ENCODE measurements around the gene KCTD11.
"Not testable (repeated sequence)": the region's sequence is repeated elsewhere in the genome, so short reads cannot be mapped to it uniquely, and the experiment has no call there.

KCTD11 gene

GRCh38 chr17:7343250-7343649 lies 8.7 kb upstream of the KCTD11 start:
- DNase-seq (ENCODE audit: low read depth in 2 of 3, low spot score in 2 of 3) = no peak

GRCh38 chr17:7346761-7347614 lies 5.0 kb upstream of the KCTD11 start:
- DNase-seq (ENCODE audit: low read depth in 2 of 3, low spot score in 2 of 3) = no peak

GRCh38 chr17:7347630-7348477 lies 4.1 kb upstream of the KCTD11 start:
- DNase-seq (ENCODE audit: low read depth in 2 of 3, low spot score in 2 of 3) = no peak

- DNase-seq (ENCODE audit: low read depth in 2 of 3, low spot score in 2 of 3) = no peak
Observed at GRCh38 chr17:7348478-7349242, 3.3 kb upstream of the KCTD11 start.

GRCh38 chr17:7352503-7352889 lies 534 bp downstream of the KCTD11 start:
- DNase-seq (ENCODE audit: low read depth in 2 of 3, low spot score in 2 of 3) = no peak

GRCh38 chr17:7352910-7353635 lies 1.1 kb downstream of the KCTD11 start:
- no peak for DNase-seq (ENCODE audit: low read depth in 2 of 3, low spot score in 2 of 3)

- no peak for DNase-seq (ENCODE audit: low read depth in 2 of 3, low spot score in 2 of 3)
Observed at GRCh38 chr17:7354262-7354843, 2.4 kb downstream of the KCTD11 start.

GRCh38 chr17:7355053-7355452 lies 3.1 kb downstream of the KCTD11 start, which contains the start of gene TMEM95:
TSS of gene TMEM95 (plus strand) at chr17:7355156. CDS start at chr17:7355205, 49 bp downstream.
- DNase-seq (ENCODE audit: low read depth in 2 of 3, low spot score in 2 of 3) = no peak

GRCh38 chr17:7355573-7355972 lies 3.6 kb downstream of the KCTD11 start:
- no peak for DNase-seq (ENCODE audit: low read depth in 2 of 3, low spot score in 2 of 3)

GRCh38 chr17:7356072-7356549 lies 4.1 kb downstream of the KCTD11 start:
- DNase-seq (ENCODE audit: low read depth in 2 of 3, low spot score in 2 of 3) = peak; percentile 67 to 73 (median 70)

GRCh38 chr17:7356756-7357155 lies 4.8 kb downstream of the KCTD11 start:
- DNase-seq (ENCODE audit: low read depth in 2 of 3, low spot score in 2 of 3) = no peak

GRCh38 chr17:7357381-7357780 lies 5.4 kb downstream of the KCTD11 start:
- DNase-seq (ENCODE audit: low read depth in 2 of 3, low spot score in 2 of 3) = no peak

- no peak for DNase-seq (ENCODE audit: low read depth in 2 of 3, low spot score in 2 of 3)
Observed at GRCh38 chr17:7361906-7362305, 9.9 kb downstream of the KCTD11 start.

GRCh38 chr17:7363311-7363710 lies 11.3 kb downstream of the KCTD11 start:
- DNase-seq (ENCODE audit: low read depth in 2 of 3, low spot score in 2 of 3) = no peak

- not testable (repeated sequence) for DNase-seq (ENCODE audit: low read depth in 2 of 3, low spot score in 2 of 3)
Observed at GRCh38 chr17:7365963-7366362, 14.0 kb downstream of the KCTD11 start.

- DNase-seq (ENCODE audit: low read depth in 2 of 3, low spot score in 2 of 3) = no peak
Observed at GRCh38 chr17:7367083-7367482, 15.1 kb downstream of the KCTD11 start.

- no peak for DNase-seq (ENCODE audit: low read depth in 2 of 3, low spot score in 2 of 3)
Observed at GRCh38 chr17:7367918-7368598, 16.1 kb downstream of the KCTD11 start.

- not testable (repeated sequence) for DNase-seq (ENCODE audit: low read depth in 2 of 3, low spot score in 2 of 3)
Observed at GRCh38 chr17:7368599-7368994, 16.6 kb downstream of the KCTD11 start.

- no peak for DNase-seq (ENCODE audit: low read depth in 2 of 3, low spot score in 2 of 3)
Observed at GRCh38 chr17:7369825-7370224, 17.9 kb downstream of the KCTD11 start.

- no peak for DNase-seq (ENCODE audit: low read depth in 2 of 3, low spot score in 2 of 3)
Observed at GRCh38 chr17:7370853-7371252, 18.9 kb downstream of the KCTD11 start.
